Ectodermal cell (in vitro differentiated cells): ENCODE measurements around the gene RTP4.

Experiments used
- H3K27ac ChIP-seq: 2 replicates; pipeline ENCODE4 v1.7.0; 2013; ENCODE audit warnings: mild to moderate bottlenecking, low read depth, low read length; ENCODE audit not compliant: insufficient read depth, poor library complexity, severe bottlenecking
- H3K27me3 ChIP-seq: 2 replicates; pipeline ENCODE4 v1.7.0; 2013; ENCODE audit warnings: mild to moderate bottlenecking, low read length; ENCODE audit not compliant: insufficient read depth, control insufficient read depth, poor library complexity, severe bottlenecking
- H3K36me3 ChIP-seq: one replicate; pipeline ENCODE4 v1.7.0; 2013; ENCODE audit warnings: low read length; ENCODE audit not compliant: control insufficient read depth, insufficient read depth
- H3K4me1 ChIP-seq: one replicate; pipeline ENCODE4 v1.7.0; 2013; ENCODE audit warnings: low read length; ENCODE audit not compliant: control insufficient read depth, insufficient read depth
- H3K4me3 ChIP-seq: 2 replicates; pipeline ENCODE4 v1.7.0; 2013; ENCODE audit warnings: low read depth, low read length, control low read depth; ENCODE audit not compliant: insufficient read depth
- H3K9me3 ChIP-seq: 2 replicates; pipeline ENCODE4 v1.7.0; 2013; ENCODE audit warnings: mild to moderate bottlenecking, low read length, moderate library complexity; ENCODE audit not compliant: control insufficient read depth
- WGBS, 2 experiments: methylation state at CpG; one replicate each; pipeline ENCODE4 v1.1.7; 2013; ENCODE audit warnings: missing lambda C conversion rate in 2 of 2; 5-methylcytosine and 5-hydroxymethylcytosine counted together

The RTP4 gene

GRCh38 chr3:187367561-187368103 lies 553 bp upstream of the RTP4 start:
- Histone ChIP-seq H3K4me3 (no peak overlapping the region), H3K27me3 (no peaks in the 10 kb centered on the region), H3K27ac (no peak overlapping the region), H3K36me3 (no peaks in the 10 kb centered on the region), H3K4me1 (no peaks in the 10 kb centered on the region), H3K9me3 (no peaks in the 10 kb centered on the region)
- 96 to 97% methylated on average over 29 of the region's 29 CpGs for WGBS, 2 experiments

- Histone ChIP-seq H3K4me1 (no peaks in the 10 kb centered on the region), H3K27me3 (no peaks in the 10 kb centered on the region), H3K4me3 (no peak overlapping the region), H3K9me3 (no peaks in the 10 kb centered on the region), H3K27ac (no peak overlapping the region), H3K36me3 (no peaks in the 10 kb centered on the region)
- WGBS, 2 experiments = 93 to 97% methylated on average over 1 of the region's 1 CpG
Measured at GRCh38 chr3:187369089-187369447, 883 bp downstream of the RTP4 start.

GRCh38 chr3:187370051-187370450 lies 1.9 kb downstream of the RTP4 start:
- H3K4me3 ChIP-seq = no peak overlapping the region
- no peaks in the 10 kb centered on the region for H3K36me3 ChIP-seq
- no peaks in the 10 kb centered on the region for H3K9me3 ChIP-seq
- no peaks in the 10 kb centered on the region for H3K4me1 ChIP-seq
- WGBS, 2 experiments = 90 to 100% methylated on average over 2 to 3 of the region's 3 CpGs
- H3K27ac ChIP-seq = no peak overlapping the region
- no peaks in the 10 kb centered on the region for H3K27me3 ChIP-seq

DNA sequence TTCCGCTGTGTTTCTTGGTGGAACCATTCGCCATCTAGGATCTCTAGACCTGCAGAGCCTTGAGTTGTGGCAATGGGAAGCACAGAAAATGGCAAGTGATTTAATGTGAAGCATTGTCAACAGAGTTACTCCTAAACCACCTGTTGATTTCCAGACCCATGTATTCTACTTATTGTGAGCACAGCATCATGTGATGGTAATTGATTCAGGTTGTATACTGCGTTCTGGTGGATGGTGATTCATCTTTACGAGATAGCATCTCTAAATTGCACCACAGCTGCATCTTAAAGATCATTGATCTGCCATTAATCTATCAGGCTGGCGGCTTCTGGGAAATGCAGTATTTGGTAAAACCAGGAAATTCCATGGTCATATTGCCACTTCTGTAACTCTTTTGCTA lies 7.4 kb downstream of the RTP4 start:
- Histone ChIP-seq H3K4me3 (no peak overlapping the region), H3K9me3 (no peaks in the 10 kb centered on the region), H3K36me3 (no peaks in the 10 kb centered on the region), H3K4me1 (no peaks in the 10 kb centered on the region), H3K27me3 (no peaks in the 10 kb centered on the region), H3K27ac (no peak overlapping the region)
- WGBS, 2 experiments = 76 to 77% methylated on average over 5 of the region's 5 CpGs

DNA sequence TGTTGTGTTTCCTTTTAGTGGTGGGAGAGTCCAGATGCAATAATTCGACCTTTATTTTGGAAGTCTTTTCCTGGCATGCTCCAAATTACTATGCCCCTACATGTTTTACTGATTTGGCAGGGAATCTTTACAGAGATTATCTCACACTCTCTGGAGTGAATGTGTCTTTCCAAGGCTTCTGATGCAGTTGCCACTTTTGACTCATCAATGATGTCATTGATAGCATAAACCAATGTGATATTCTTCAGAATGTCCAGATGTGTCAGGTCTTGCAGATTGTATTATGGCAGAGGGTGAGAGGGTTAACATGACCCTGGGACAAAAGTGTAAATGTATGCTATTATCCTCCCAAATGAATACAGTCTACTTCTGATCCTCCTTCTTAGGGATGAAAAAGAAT lies 9.7 kb downstream of the RTP4 start:
- no peaks in the 10 kb centered on the region for H3K27me3 ChIP-seq
- no peak overlapping the region for H3K4me3 ChIP-seq
- WGBS, 2 experiments = 80 to 92% methylated on average over 1 of the region's 1 CpG
- no peaks in the 10 kb centered on the region for H3K9me3 ChIP-seq
- H3K27ac ChIP-seq = no peak overlapping the region
- H3K36me3 ChIP-seq = no peaks in the 10 kb centered on the region
- peaks cover under 1% of the 10 kb centered on the region for H3K4me1 ChIP-seq

GRCh38 chr3:187382609-187383151 lies 14.5 kb downstream of the RTP4 start:
- no peaks in the 10 kb centered on the region for H3K9me3 ChIP-seq
- no peaks in the 10 kb centered on the region for H3K27me3 ChIP-seq
- H3K4me3 ChIP-seq = no peak overlapping the region
- H3K4me1 ChIP-seq = peaks cover 4% of the 10 kb centered on the region
- WGBS, 2 experiments = 86 to 88% methylated on average over 8 of the region's 8 CpGs
- H3K27ac ChIP-seq = no peak overlapping the region
- no peaks in the 10 kb centered on the region for H3K36me3 ChIP-seq

DNA sequence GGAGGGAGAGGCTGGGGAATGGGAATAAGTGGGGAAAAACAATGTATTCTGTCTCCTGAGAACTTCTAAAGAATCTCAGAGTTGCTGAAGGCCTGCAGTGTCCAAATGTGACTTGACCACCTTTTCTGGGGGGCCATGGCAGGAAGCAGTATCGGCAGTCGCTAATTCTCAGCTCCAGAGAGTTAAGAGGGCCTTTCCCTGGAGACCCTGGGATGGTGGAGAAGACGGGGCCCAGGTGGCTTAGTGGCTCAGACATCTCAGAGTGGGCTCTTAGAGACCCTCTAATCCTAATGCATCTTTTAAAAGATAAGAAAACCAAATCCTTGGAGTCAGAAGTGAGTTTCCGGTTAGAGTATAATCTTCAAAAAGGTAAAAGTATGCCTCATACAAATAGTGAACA lies 15.1 kb downstream of the RTP4 start:
- Histone ChIP-seq H3K36me3 (no peaks in the 10 kb centered on the region), H3K27me3 (no peaks in the 10 kb centered on the region), H3K4me1 (peaks cover 4% of the 10 kb centered on the region), H3K9me3 (no peaks in the 10 kb centered on the region), H3K4me3 (no peak overlapping the region), H3K27ac (no peak overlapping the region)
- WGBS, 2 experiments = 95 to 96% methylated on average over 4 of the region's 4 CpGs

DNA sequence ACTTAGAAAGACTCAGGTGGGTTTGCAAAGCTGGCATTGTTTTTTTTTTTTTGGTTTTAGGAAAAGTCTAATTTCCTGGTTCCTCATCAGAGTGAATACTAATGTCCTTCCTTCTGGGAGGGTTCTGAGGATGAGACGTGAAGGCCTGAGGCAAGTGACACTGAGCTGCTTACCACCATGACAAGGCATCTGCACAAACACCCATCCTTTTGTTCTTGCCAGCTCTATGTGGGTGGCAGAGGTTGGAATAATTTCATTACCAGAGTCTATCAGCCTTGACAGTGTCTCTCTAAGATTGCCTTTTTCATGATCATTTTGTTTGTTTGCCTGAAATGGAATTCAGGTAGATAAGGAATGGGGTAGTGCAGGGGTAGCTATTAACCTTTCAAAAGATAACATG lies 17.1 kb downstream of the RTP4 start:
- H3K4me3 ChIP-seq = no peak overlapping the region
- H3K4me1 ChIP-seq = peaks cover 4% of the 10 kb centered on the region
- H3K9me3 ChIP-seq = no peaks in the 10 kb centered on the region
- 89% methylated on average over 1 of the region's 1 CpG; no CpG with 5 or more reads in 1 of the 2 experiments for WGBS, 2 experiments
- H3K27ac ChIP-seq = no peak overlapping the region
- no peaks in the 10 kb centered on the region for H3K27me3 ChIP-seq
- H3K36me3 ChIP-seq = no peaks in the 10 kb centered on the region

GRCh38 chr3:187396661-187397060 lies 28.5 kb downstream of the RTP4 start:
- Histone ChIP-seq H3K36me3 (no peaks in the 10 kb centered on the region), H3K27ac (no peak overlapping the region), H3K4me3 (no peak overlapping the region), H3K4me1 (no peaks in the 10 kb centered on the region), H3K27me3 (no peaks in the 10 kb centered on the region), H3K9me3 (no peaks in the 10 kb centered on the region)
- WGBS, 2 experiments = 100% methylated on average over 1 of the region's 1 CpG; no CpG with 5 or more reads in 1 of the 2 experiments

DNA sequence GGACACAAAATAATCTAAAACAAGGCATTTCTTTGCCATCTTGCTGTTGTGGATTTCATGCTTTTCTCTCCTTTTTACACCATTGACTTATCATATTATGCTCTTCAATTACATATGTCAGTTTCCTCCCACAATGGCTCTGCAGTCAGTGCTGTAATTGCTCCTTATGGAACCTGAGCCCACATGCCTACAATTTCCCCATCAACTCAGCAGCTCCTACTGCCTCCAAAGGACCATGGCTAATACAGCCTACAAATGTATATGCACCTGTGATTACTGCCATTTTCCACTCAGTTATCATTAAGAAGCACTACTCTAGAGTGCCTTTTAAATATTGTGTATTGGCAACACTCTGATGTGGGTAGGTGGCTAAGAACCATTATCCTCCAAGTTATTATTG lies 30.8 kb downstream of the RTP4 start:
- H3K4me3 ChIP-seq = no peak overlapping the region
- no peak overlapping the region for H3K27ac ChIP-seq
- no peaks in the 10 kb centered on the region for H3K4me1 ChIP-seq
- H3K27me3 ChIP-seq = no peaks in the 10 kb centered on the region
- H3K36me3 ChIP-seq = no peaks in the 10 kb centered on the region
- no peaks in the 10 kb centered on the region for H3K9me3 ChIP-seq

DNA sequence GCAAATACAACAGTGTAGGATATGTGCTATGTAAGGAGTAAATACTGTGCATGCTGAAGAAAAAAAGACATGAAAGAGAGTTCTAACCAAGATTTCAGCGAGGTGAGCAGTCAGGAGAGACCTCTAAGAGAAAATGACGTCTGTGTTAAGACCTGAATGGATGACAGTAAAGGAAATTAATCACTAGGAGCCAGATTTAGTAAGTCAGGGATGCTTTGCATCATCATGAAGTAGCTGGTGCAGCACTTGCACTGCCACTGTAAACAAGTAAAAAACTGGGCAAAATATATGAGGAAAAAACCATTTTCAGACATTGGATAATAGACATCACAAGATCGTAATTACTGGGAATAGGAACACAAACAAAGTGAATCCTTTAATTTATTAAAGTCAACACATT lies 32.6 kb downstream of the RTP4 start:
- Histone ChIP-seq H3K4me1 (no peaks in the 10 kb centered on the region), H3K36me3 (no peaks in the 10 kb centered on the region), H3K4me3 (no peak overlapping the region), H3K27ac (no peak overlapping the region), H3K27me3 (no peaks in the 10 kb centered on the region), H3K9me3 (no peaks in the 10 kb centered on the region)
- 88 to 93% methylated on average over 2 to 3 of the region's 3 CpGs for WGBS, 2 experiments
